WTC11 (cell line): Measurements from ENCODE around the gene ACSBG1. TPM values are rescaled to one million over a fixed set of nuclear protein-coding genes. Genes with fewer than 3 reads are reported as not detected.

Source experiments
- ATAC-seq: fragments of 200-7000 bp; cut with Tn5 transposase; 2 replicates; pipeline ENCODE4 v1.10.0; 2021; ENCODE audit warnings: mild to moderate bottlenecking, moderate library complexity
- CTCF ChIA-PET: fragments of 300-600 bp; sonication (Branson Sonifier 250); formaldehyde crosslinking; loops from one replicate; lab custom pipeline; 2021; ENCODE audit warnings: antibody characterized with exemption; lab: Charles Lee
- POLR2A ChIA-PET: fragments of 350-600 bp; sonication (Branson Sonifier 250); formaldehyde crosslinking; loops from one replicate; lab custom pipeline; 2021; ENCODE audit warnings: antibody characterized with exemption; lab: Charles Lee
- DNase-seq: peaks from one replicate; pipeline ENCODE4 v3.0.0; 2021; ENCODE audit warnings: low spot score
- H3K27ac Mint-ChIP-seq: 2 replicates; pipeline ENCODE4 v1.8.0; 2021; ENCODE audit warnings: mixed read lengths
- H3K27me3 Mint-ChIP-seq: 2 replicates; pipeline ENCODE4 v1.8.0; 2021; ENCODE audit warnings: low read depth, mild to moderate bottlenecking, moderate library complexity, mixed read lengths
- H3K36me3 Mint-ChIP-seq: 2 replicates; pipeline ENCODE4 v1.8.0; 2021; ENCODE audit warnings: mixed read lengths
- H3K4me1 Mint-ChIP-seq: 2 replicates; pipeline ENCODE4 v1.8.0; 2022; ENCODE audit warnings: mixed read lengths
- H3K4me3 Mint-ChIP-seq: 2 replicates; pipeline ENCODE4 v1.8.0; 2021; ENCODE audit warnings: mild to moderate bottlenecking, moderate library complexity, mixed read lengths
- H3K9me3 Mint-ChIP-seq: 2 replicates; pipeline ENCODE4 v1.8.0; 2021; ENCODE audit warnings: mixed read lengths
- ATF1 ChIP-seq: sonication (generic); formaldehyde crosslinking; IDR thresholded peaks from 2 replicates; pipeline ENCODE4 v1.8.1; 2023; ENCODE audit warnings: mild to moderate bottlenecking, moderate library complexity, missing genetic modification reagents
- ATF6 ChIP-seq: sonication (generic); formaldehyde crosslinking; IDR thresholded peaks from 2 replicates; pipeline ENCODE4 v1.8.1; 2023; ENCODE audit warnings: mild to moderate bottlenecking, missing genetic modification reagents
- CREB1 ChIP-seq: sonication (generic); formaldehyde crosslinking; IDR thresholded peaks from 2 replicates; pipeline ENCODE4 v1.8.0; 2023; ENCODE audit warnings: mild to moderate bottlenecking, missing genetic modification reagents
- CREM ChIP-seq: sonication (generic); formaldehyde crosslinking; IDR thresholded peaks from 2 replicates; pipeline ENCODE4 v1.8.1; 2022; ENCODE audit warnings: mild to moderate bottlenecking, missing genetic modification reagents, moderate library complexity
- E2F1 ChIP-seq: sonication (generic); formaldehyde crosslinking; IDR thresholded peaks from 2 replicates; pipeline ENCODE4 v1.8.0; 2022; ENCODE audit warnings: mild to moderate bottlenecking, missing genetic modification reagents
- ELF4 ChIP-seq: sonication (generic); formaldehyde crosslinking; IDR thresholded peaks from 2 replicates; pipeline ENCODE4 v1.8.1; 2022; ENCODE audit warnings: low read depth, mild to moderate bottlenecking, moderate library complexity, missing genetic modification reagents
- ERG ChIP-seq: fragments of 250-450 bp; sonication (Bioruptor Pico); IDR thresholded peaks from 2 replicates; pipeline ENCODE4 v1.8.0; 2021; ENCODE audit warnings: mild to moderate bottlenecking
- FOXJ3 ChIP-seq: sonication (generic); formaldehyde crosslinking; IDR thresholded peaks from 2 replicates; pipeline ENCODE4 v1.9.0; 2021; ENCODE audit warnings: missing genetic modification reagents, mild to moderate bottlenecking, borderline replicate concordance
- JUN ChIP-seq: sonication (generic); formaldehyde crosslinking; IDR thresholded peaks from 2 replicates; pipeline ENCODE4 v1.8.0; 2023; ENCODE audit warnings: mild to moderate bottlenecking, missing genetic modification reagents
- KAT7 ChIP-seq: sonication (generic); formaldehyde crosslinking; IDR thresholded peaks from 2 replicates; pipeline ENCODE4 v1.8.1; 2023; ENCODE audit warnings: missing genetic modification reagents, mild to moderate bottlenecking, borderline replicate concordance
- MYBL2 ChIP-seq: sonication (generic); formaldehyde crosslinking; IDR thresholded peaks from 2 replicates; pipeline ENCODE4 v1.8.1; 2023; ENCODE audit warnings: mild to moderate bottlenecking, moderate library complexity, missing genetic modification reagents
- NR1H2 ChIP-seq: sonication (generic); formaldehyde crosslinking; IDR thresholded peaks from 2 replicates; pipeline ENCODE4 v1.9.0; 2021; ENCODE audit warnings: mild to moderate bottlenecking, moderate library complexity, missing genetic modification reagents
- RELA ChIP-seq: sonication (generic); formaldehyde crosslinking; IDR thresholded peaks from 2 replicates; pipeline ENCODE4 v1.8.1; 2022; ENCODE audit warnings: missing genetic modification reagents, mild to moderate bottlenecking, borderline replicate concordance
- RORB ChIP-seq: fragments of 250-450 bp; sonication (Bioruptor Pico); IDR thresholded peaks from 2 replicates; pipeline ENCODE4 v1.9.0; 2021; ENCODE audit warnings: mild to moderate bottlenecking
- SP1 ChIP-seq: sonication (generic); formaldehyde crosslinking; conservative IDR thresholded peaks from 2 replicates; pipeline ENCODE4 v1.8.1; 2022; ENCODE audit warnings: missing genetic modification reagents
- TEAD1 ChIP-seq: sonication (generic); formaldehyde crosslinking; IDR thresholded peaks from 2 replicates; pipeline ENCODE4 v1.8.0; 2022; ENCODE audit warnings: mild to moderate bottlenecking, missing genetic modification reagents
- total RNA-seq: library from RNA; stranded (reverse); gene quantifications from 3 replicates; pipeline ENCODE4 v1.2.3, GENCODE V29; 2021
- TF ChIP-seq, protein P1 (sequence below): sonication (generic); formaldehyde crosslinking; IDR thresholded peaks from 2 replicates; pipeline ENCODE4 v1.8.1; 2022; ENCODE audit warnings: mild to moderate bottlenecking, missing genetic modification reagents, moderate library complexity, borderline replicate concordance
- TF ChIP-seq, protein P2 (sequence below): sonication (generic); formaldehyde crosslinking; IDR thresholded peaks from 2 replicates; pipeline ENCODE4 v1.8.1; 2023; ENCODE audit warnings: mild to moderate bottlenecking, missing genetic modification reagents, moderate library complexity
- TF ChIP-seq, protein P3 (sequence below): sonication (generic); formaldehyde crosslinking; IDR thresholded peaks from 2 replicates; pipeline ENCODE4 v1.8.0; 2022; ENCODE audit warnings: mild to moderate bottlenecking, missing genetic modification reagents

The ACSBG1 gene
- total RNA-seq, 1 experiment from 2014 or later = 5.8 TPM

- peaks cover 4% of the 10 kb centered on the region; the same call in 1 of the 2 replicates for H3K9me3 Mint-ChIP-seq
- no peak for DNase-seq
- TF ChIP-seq ERG (CRISPR knock-in tag) = no peak
- TF ChIP-seq, all 79 proteins: peak for 0
- peaks cover 2% of the 10 kb centered on the region; the same call in 1 of the 2 replicates for H3K4me1 Mint-ChIP-seq
- H3K4me3 Mint-ChIP-seq = no peak overlapping the region
- no peaks in the 10 kb centered on the region; the same call in 1 of the 2 replicates for H3K36me3 Mint-ChIP-seq
- no peak for ATAC-seq
- no peak overlapping the region for H3K27ac Mint-ChIP-seq
- ChIA-PET CTCF (no interaction called here), POLR2A (no interaction called here)
- no peaks in the 10 kb centered on the region for H3K27me3 Mint-ChIP-seq
Measured at GRCh38 chr15:78222745-78223395, 11.5 kb downstream of the ACSBG1 start.

GRCh38 chr15:78220713-78221112 lies 13.7 kb downstream of the ACSBG1 start:
- Mint-ChIP-seq H3K4me3 (no peak overlapping the region), H3K4me1 (peaks cover 2% of the 10 kb centered on the region; the same call in 1 of the 2 replicates), H3K27me3 (no peaks in the 10 kb centered on the region), H3K9me3 (peaks cover 1% of the 10 kb centered on the region; the same call in 1 of the 2 replicates)
- POLR2A ChIA-PET = no interaction called here
- no peak for TF ChIP-seq E2F1 (CRISPR knock-in tag)
- no peak for TF ChIP-seq CREM (CRISPR knock-in tag)
- TF ChIP-seq ATF1 = no peak
- no peak for TF ChIP-seq TEAD1 (CRISPR knock-in tag)
- no peak for TF ChIP-seq MYBL2 (CRISPR knock-in tag)
- TF ChIP-seq, protein P1, sequence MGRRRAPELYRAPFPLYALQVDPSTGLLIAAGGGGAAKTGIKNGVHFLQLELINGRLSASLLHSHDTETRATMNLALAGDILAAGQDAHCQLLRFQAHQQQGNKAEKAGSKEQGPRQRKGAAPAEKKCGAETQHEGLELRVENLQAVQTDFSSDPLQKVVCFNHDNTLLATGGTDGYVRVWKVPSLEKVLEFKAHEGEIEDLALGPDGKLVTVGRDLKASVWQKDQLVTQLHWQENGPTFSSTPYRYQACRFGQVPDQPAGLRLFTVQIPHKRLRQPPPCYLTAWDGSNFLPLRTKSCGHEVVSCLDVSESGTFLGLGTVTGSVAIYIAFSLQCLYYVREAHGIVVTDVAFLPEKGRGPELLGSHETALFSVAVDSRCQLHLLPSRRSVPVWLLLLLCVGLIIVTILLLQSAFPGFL (CRISPR knock-in tag) = no peak
- TF ChIP-seq NR1H2 (CRISPR knock-in tag) = no peak
- TF ChIP-seq, protein P2, sequence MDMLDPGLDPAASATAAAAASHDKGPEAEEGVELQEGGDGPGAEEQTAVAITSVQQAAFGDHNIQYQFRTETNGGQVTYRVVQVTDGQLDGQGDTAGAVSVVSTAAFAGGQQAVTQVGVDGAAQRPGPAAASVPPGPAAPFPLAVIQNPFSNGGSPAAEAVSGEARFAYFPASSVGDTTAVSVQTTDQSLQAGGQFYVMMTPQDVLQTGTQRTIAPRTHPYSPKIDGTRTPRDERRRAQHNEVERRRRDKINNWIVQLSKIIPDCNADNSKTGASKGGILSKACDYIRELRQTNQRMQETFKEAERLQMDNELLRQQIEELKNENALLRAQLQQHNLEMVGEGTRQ (CRISPR knock-in tag) = no peak
- TF ChIP-seq ELF4 = no peak
- TF ChIP-seq FOXJ3 = no peak
- TF ChIP-seq CREB1 = no peak
- no peak for TF ChIP-seq RELA (CRISPR knock-in tag)
- no peak for TF ChIP-seq ATF6 (CRISPR knock-in tag)
- no peak for TF ChIP-seq JUN (CRISPR knock-in tag)
- TF ChIP-seq SP1 = no peak
- TF ChIP-seq KAT7 (CRISPR knock-in tag) = no peak
- TF ChIP-seq, protein P3, sequence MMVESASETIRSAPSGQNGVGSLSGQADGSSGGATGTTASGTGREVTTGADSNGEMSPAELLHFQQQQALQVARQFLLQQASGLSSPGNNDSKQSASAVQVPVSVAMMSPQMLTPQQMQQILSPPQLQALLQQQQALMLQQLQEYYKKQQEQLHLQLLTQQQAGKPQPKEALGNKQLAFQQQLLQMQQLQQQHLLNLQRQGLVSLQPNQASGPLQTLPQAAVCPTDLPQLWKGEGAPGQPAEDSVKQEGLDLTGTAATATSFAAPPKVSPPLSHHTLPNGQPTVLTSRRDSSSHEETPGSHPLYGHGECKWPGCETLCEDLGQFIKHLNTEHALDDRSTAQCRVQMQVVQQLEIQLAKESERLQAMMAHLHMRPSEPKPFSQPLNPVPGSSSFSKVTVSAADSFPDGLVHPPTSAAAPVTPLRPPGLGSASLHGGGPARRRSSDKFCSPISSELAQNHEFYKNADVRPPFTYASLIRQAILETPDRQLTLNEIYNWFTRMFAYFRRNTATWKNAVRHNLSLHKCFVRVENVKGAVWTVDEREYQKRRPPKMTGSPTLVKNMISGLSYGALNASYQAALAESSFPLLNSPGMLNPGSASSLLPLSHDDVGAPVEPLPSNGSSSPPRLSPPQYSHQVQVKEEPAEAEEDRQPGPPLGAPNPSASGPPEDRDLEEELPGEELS (CRISPR knock-in tag) = no peak
- TF ChIP-seq RORB (CRISPR knock-in tag) = no peak
- TF ChIP-seq, all 79 proteins: peak for 0
- ATAC-seq (no peak), DNase-seq (no peak)
- CTCF ChIA-PET = interaction anchor here (1.0 kb wide), 1 partner anchor 25 kb away, joined by 3 read pairs; no protein-coding TSS in a partner anchor
- Mint-ChIP-seq H3K36me3 (no peaks in the 10 kb centered on the region; the same call in 1 of the 2 replicates), H3K27ac (no peak overlapping the region)
